Measurements from ENCODE around the gene TRIO. TPM values are rescaled to one million over a fixed set of nuclear protein-coding genes. Genes with fewer than 3 reads are reported as not detected.

Gene TRIO
- total and polyA plus RNA-seq, 2 of the 8 experiments (the other 6 are each of a cell fraction or from before 2014, with no cell fraction given) = 35.1 to 69.1 TPM

GRCh38 chr5:14534773-14535172, 391.6 kb downstream of the TRIO start:
- ChIA-PET POLR2A (ENCODE audit: partially characterized antibody) (no interaction called here), CTCF (ENCODE audit: partially characterized antibody) (interaction anchor here (1.4 to 2.5 kb wide), 3 partner anchors 9 to 114 kb away, joined by 4 to 8 read pairs (median 4); no protein-coding TSS in a partner anchor)
- Histone ChIP-seq H3K4me2 (ENCODE audit: insufficient read depth in 1 of 2, low read depth in 2 of 2, low read length in 2 of 2) (no peak overlapping the region), H3K36me3 (ENCODE audit: control insufficient read depth in 2 of 4, insufficient read depth in 4 of 4, low read length in 3 of 4) (no peaks in the 10 kb centered on the region), H4K5ac (ENCODE audit: insufficient read length, low read depth, low read length) (no peak overlapping the region), H3K4ac (replicated peaks; ENCODE audit: insufficient read length, low read depth, low read length) (no peak overlapping the region), H3K9ac (replicated peaks in 1 of 4; ENCODE audit: extremely low read depth in 1 of 4, low read depth in 3 of 4, low read length in 3 of 4) (no peak overlapping the region), H4K91ac (replicated peaks; ENCODE audit: insufficient read length, low read length) (no peak overlapping the region), H3K4me3 (ENCODE audit: extremely low read depth in 1 of 4, insufficient read depth in 2 of 4, low read depth in 3 of 4, low read length in 4 of 4) (no peak overlapping the region), H3K14ac (ENCODE audit: insufficient read length) (no peak overlapping the region), H3K4me1 (replicated peaks in 1 of 4; ENCODE audit: control insufficient read depth in 3 of 4, insufficient read depth in 4 of 4, low read length in 3 of 4) (peaks cover 0 to 7% (median under 1%) of the 10 kb centered on the region in 4 experiments; a peak in 1 of 7 replicates), H3K18ac (ENCODE audit: extremely low read depth, low read length) (no peak overlapping the region), H3K23me2 (ENCODE audit: low read depth, low read length) (no peaks in the 10 kb centered on the region), H3K27ac (ENCODE audit: low read depth, low read length) (no peak overlapping the region), H2BK120ac (replicated peaks; ENCODE audit: low read depth, low read length) (no peak overlapping the region), H3K27me3 (replicated peaks in 1 of 4; ENCODE audit: control insufficient read depth in 3 of 4, extremely low read depth in 1 of 4, insufficient read depth in 3 of 4, low read length in 3 of 4) (no peaks in the 10 kb centered on the region; a peak in 1 of 7 replicates), H2BK15ac (ENCODE audit: low read length) (no peak overlapping the region), H3K56ac (replicated peaks; ENCODE audit: insufficient read length, low read depth, low read length) (no peak overlapping the region), H3K23ac (ENCODE audit: insufficient read length) (no peak overlapping the region), H3K9me3 (ENCODE audit: insufficient read depth in 2 of 2, low read depth in 1 of 2, low read length in 1 of 2) (no peaks in the 10 kb centered on the region), H2AK5ac (ENCODE audit: low read depth, low read length) (no peak overlapping the region), H4K20me1 (replicated peaks in 1 of 2; ENCODE audit: control insufficient read depth in 1 of 2, insufficient read depth in 2 of 2, low read length in 2 of 2) (no peaks in the 10 kb centered on the region), H2BK20ac (ENCODE audit: low read length) (no peak overlapping the region), H4K8ac (ENCODE audit: extremely low read depth, insufficient read depth, low read length) (no peak overlapping the region), H3K79me2 (ENCODE audit: control insufficient read depth in 1 of 2, insufficient read depth in 2 of 2, low read length in 2 of 2) (no peaks in the 10 kb centered on the region), H3K79me1 (ENCODE audit: low read depth, low read length) (no peaks in the 10 kb centered on the region), H2BK12ac (ENCODE audit: low read depth, low read length) (no peak overlapping the region), H2BK5ac (ENCODE audit: low read depth, low read length) (no peak overlapping the region), H2AFZ (ENCODE audit: low read length) (peak overlapping the region; percentile 95)
- 82% methylated on average over 7 of the region's 7 CpGs; no CpG with 5 or more reads in 1 of the 2 experiments for WGBS, 2 experiments (ENCODE audit: extremely low coverage in 1 of 2, insufficient coverage in 1 of 2, insufficient read length in 1 of 2, insufficient replicate concordance in 2 of 2, low coverage in 1 of 2, low lambda C conversion rate in 2 of 2, missing lambda C conversion rate in 1 of 2)
- DNase-seq (ENCODE audit: low read depth in 1 of 2, low spot score in 2 of 2) = no peak
- no peak for FAIRE-seq
- TF ChIP-seq CBX8 (IDR thresholded peaks at IDR 0.05; ENCODE audit: borderline replicate concordance, low read depth, low read length) (no peak), SP2 (IDR thresholded peaks at IDR 0.05; ENCODE audit: low read length) (no peak), SP1 (IDR thresholded peaks at IDR 0.05; ENCODE audit: low read depth, low read length) (no peak), TAF1 (IDR thresholded peaks at IDR 0.05; ENCODE audit: low read depth, low read length) (no peak), JUND (IDR thresholded peaks at IDR 0.05; ENCODE audit: low read length) (no peak), CTBP2 (IDR thresholded peaks at IDR 0.05; ENCODE audit: borderline replicate concordance, insufficient read depth, insufficient read length, low read length) (no peak), YY1 (IDR thresholded peaks at IDR 0.05; ENCODE audit: low read depth, low read length) (no peak)
- TF ChIP-seq, protein P1, sequence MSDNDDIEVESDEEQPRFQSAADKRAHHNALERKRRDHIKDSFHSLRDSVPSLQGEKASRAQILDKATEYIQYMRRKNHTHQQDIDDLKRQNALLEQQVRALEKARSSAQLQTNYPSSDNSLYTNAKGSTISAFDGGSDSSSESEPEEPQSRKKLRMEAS (IDR thresholded peaks at IDR 0.05) = 0 out of 2 replicates have a peak, but pooled peaks have one; percentile 17
